Parathyroid adenoma (tissue), 2 donors: ENCODE data around the gene RAI14.

Source experiments
- H2AFZ ChIP-seq: fragments of 300-600 bp; sonication (generic); one replicate; pipeline ENCODE4 v1.7.0; 2017; ENCODE audit warnings: antibody characterized with exemption, mild to moderate bottlenecking
- H3K27ac ChIP-seq: fragments of 300-600 bp; sonication (generic); one replicate; pipeline ENCODE4 v1.7.0; 2017
- H3K27me3 ChIP-seq: fragments of 300-600 bp; sonication (generic); one replicate; pipeline ENCODE4 v1.7.0; 2017; ENCODE audit warnings: low read length; ENCODE audit not compliant: control insufficient read depth, insufficient read depth
- H3K36me3 ChIP-seq: fragments of 300-600 bp; sonication (generic); one replicate; pipeline ENCODE4 v1.7.0; 2017; ENCODE audit warnings: low read length; ENCODE audit not compliant: control insufficient read depth, insufficient read depth
- H3K4me1 ChIP-seq: fragments of 300-600 bp; sonication (generic); one replicate; pipeline ENCODE4 v1.7.0; 2017; ENCODE audit warnings: control low read depth
- H3K4me2 ChIP-seq: fragments of 300-600 bp; sonication (generic); one replicate; pipeline ENCODE4 v1.7.0; 2017; ENCODE audit warnings: low read length
- H3K4me3 ChIP-seq: fragments of 300-600 bp; sonication (generic); one replicate; pipeline ENCODE4 v1.7.0; 2017; ENCODE audit warnings: low read depth, low read length
- H3K79me2 ChIP-seq: fragments of 300-600 bp; sonication (generic); one replicate; pipeline ENCODE4 v1.7.0; 2017; ENCODE audit warnings: control low read depth
- H3K9ac ChIP-seq: fragments of 300-600 bp; sonication (generic); one replicate; pipeline ENCODE4 v1.7.0; 2017; ENCODE audit warnings: mild to moderate bottlenecking
- H3K9me3 ChIP-seq: fragments of 300-600 bp; sonication (generic); one replicate; pipeline ENCODE4 v1.7.0; 2017; ENCODE audit warnings: low read length; ENCODE audit not compliant: control insufficient read depth
- CTCF ChIP-seq: fragments of 300-600 bp; sonication (generic); IDR thresholded peaks from one replicate; pipeline ENCODE4 v1.7.0; 2017; ENCODE audit warnings: antibody characterized with exemption, mild to moderate bottlenecking
- donor health status: primary hyperparathyroidism.

Gene RAI14

GRCh38 chr5:34630596-34630995 lies 25.5 kb upstream of the RAI14 start:
- no peak overlapping the region for H3K27ac ChIP-seq
- H3K4me2 ChIP-seq, result no peak overlapping the region
- H3K4me3 ChIP-seq, result no peak overlapping the region
- no peaks in the 10 kb centered on the region for H3K36me3 ChIP-seq
- H3K79me2 ChIP-seq, result no peaks in the 10 kb centered on the region
- no peak overlapping the region for H3K9ac ChIP-seq
- no peak for TF ChIP-seq CTCF
- no peaks in the 10 kb centered on the region for H3K9me3 ChIP-seq
- H2AFZ ChIP-seq, result no peak overlapping the region
- no peaks in the 10 kb centered on the region for H3K4me1 ChIP-seq
- no peaks in the 10 kb centered on the region for H3K27me3 ChIP-seq

GRCh38 chr5:34632807-34633422 lies 23.2 kb upstream of the RAI14 start:
- no peak overlapping the region for H3K4me2 ChIP-seq
- no peak overlapping the region for H2AFZ ChIP-seq
- H3K36me3 ChIP-seq, result no peaks in the 10 kb centered on the region
- H3K4me3 ChIP-seq, result no peak overlapping the region
- no peaks in the 10 kb centered on the region for H3K27me3 ChIP-seq
- no peaks in the 10 kb centered on the region for H3K79me2 ChIP-seq
- H3K27ac ChIP-seq, result no peak overlapping the region
- H3K4me1 ChIP-seq, result no peaks in the 10 kb centered on the region
- H3K9ac ChIP-seq, result no peak overlapping the region
- no peaks in the 10 kb centered on the region for H3K9me3 ChIP-seq
- no peak for TF ChIP-seq CTCF

GRCh38 chr5:34639852-34640626 lies 16.1 kb upstream of the RAI14 start:
- Histone ChIP-seq H3K9me3 (no peaks in the 10 kb centered on the region), H3K36me3 (no peaks in the 10 kb centered on the region), H2AFZ (no peak overlapping the region), H3K27me3 (no peaks in the 10 kb centered on the region), H3K4me1 (no peaks in the 10 kb centered on the region), H3K27ac (no peak overlapping the region), H3K79me2 (no peaks in the 10 kb centered on the region), H3K9ac (no peak overlapping the region), H3K4me3 (no peak overlapping the region), H3K4me2 (no peak overlapping the region)
- TF ChIP-seq CTCF, result no peak

GRCh38 chr5:34648039-34648839 lies 7.9 kb upstream of the RAI14 start:
- no peak for TF ChIP-seq CTCF
- H3K27ac ChIP-seq, result no peak overlapping the region
- H2AFZ ChIP-seq, result no peak overlapping the region
- no peaks in the 10 kb centered on the region for H3K27me3 ChIP-seq
- H3K36me3 ChIP-seq, result no peaks in the 10 kb centered on the region
- H3K79me2 ChIP-seq, result no peaks in the 10 kb centered on the region
- no peak overlapping the region for H3K9ac ChIP-seq
- H3K4me1 ChIP-seq, result no peaks in the 10 kb centered on the region
- no peaks in the 10 kb centered on the region for H3K9me3 ChIP-seq
- no peak overlapping the region for H3K4me2 ChIP-seq
- no peak overlapping the region for H3K4me3 ChIP-seq
